Panc1 (cell line): ENCODE data around the gene CCL25.

Source experiments
- CTCF ChIP-seq: fragments of 450-650 bp; IDR thresholded peaks from 2 replicates; pipeline ENCODE4 v1.5.1; 2017; ENCODE audit warnings: mild to moderate bottlenecking
- TCF7L2 ChIP-seq: IDR thresholded peaks from 2 replicates; pipeline ENCODE4 v1.6.1; 2011; ENCODE audit warnings: mild to moderate bottlenecking, low read depth, low read length, inconsistent platforms
- TF ChIP-seq, protein P1 (sequence below), 2 experiments: IDR thresholded peaks; 2 replicates each; pipeline ENCODE4 v1.6.1; 2011 to 2012; ENCODE audit warnings: low read depth in 2 of 2, control low read depth in 1 of 2, low read length in 1 of 2, mild to moderate bottlenecking in 1 of 2, moderate library complexity in 1 of 2; ENCODE audit not compliant: insufficient read depth in 1 of 2

GRCh38 chr19:8095354-8095886, 42.9 kb downstream of the CCL25 start:
- TF ChIP-seq, protein P1, sequence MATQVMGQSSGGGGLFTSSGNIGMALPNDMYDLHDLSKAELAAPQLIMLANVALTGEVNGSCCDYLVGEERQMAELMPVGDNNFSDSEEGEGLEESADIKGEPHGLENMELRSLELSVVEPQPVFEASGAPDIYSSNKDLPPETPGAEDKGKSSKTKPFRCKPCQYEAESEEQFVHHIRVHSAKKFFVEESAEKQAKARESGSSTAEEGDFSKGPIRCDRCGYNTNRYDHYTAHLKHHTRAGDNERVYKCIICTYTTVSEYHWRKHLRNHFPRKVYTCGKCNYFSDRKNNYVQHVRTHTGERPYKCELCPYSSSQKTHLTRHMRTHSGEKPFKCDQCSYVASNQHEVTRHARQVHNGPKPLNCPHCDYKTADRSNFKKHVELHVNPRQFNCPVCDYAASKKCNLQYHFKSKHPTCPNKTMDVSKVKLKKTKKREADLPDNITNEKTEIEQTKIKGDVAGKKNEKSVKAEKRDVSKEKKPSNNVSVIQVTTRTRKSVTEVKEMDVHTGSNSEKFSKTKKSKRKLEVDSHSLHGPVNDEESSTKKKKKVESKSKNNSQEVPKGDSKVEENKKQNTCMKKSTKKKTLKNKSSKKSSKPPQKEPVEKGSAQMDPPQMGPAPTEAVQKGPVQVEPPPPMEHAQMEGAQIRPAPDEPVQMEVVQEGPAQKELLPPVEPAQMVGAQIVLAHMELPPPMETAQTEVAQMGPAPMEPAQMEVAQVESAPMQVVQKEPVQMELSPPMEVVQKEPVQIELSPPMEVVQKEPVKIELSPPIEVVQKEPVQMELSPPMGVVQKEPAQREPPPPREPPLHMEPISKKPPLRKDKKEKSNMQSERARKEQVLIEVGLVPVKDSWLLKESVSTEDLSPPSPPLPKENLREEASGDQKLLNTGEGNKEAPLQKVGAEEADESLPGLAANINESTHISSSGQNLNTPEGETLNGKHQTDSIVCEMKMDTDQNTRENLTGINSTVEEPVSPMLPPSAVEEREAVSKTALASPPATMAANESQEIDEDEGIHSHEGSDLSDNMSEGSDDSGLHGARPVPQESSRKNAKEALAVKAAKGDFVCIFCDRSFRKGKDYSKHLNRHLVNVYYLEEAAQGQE (IDR thresholded peaks at IDR 0.05; ENCODE audit: insufficient read depth in 1 of 2, low read depth in 2 of 2, low read length in 1 of 2) = no peak
- TF ChIP-seq CTCF (no peak), TCF7L2 (no peak)
